ENCODE results near the gene CARD8.

The CARD8 gene

GRCh38 chr19:48170817-48171347 is 84.8 kb downstream of the CARD8 start:
- no peak for DNase-seq (ENCODE audit: low read depth)

DNA sequence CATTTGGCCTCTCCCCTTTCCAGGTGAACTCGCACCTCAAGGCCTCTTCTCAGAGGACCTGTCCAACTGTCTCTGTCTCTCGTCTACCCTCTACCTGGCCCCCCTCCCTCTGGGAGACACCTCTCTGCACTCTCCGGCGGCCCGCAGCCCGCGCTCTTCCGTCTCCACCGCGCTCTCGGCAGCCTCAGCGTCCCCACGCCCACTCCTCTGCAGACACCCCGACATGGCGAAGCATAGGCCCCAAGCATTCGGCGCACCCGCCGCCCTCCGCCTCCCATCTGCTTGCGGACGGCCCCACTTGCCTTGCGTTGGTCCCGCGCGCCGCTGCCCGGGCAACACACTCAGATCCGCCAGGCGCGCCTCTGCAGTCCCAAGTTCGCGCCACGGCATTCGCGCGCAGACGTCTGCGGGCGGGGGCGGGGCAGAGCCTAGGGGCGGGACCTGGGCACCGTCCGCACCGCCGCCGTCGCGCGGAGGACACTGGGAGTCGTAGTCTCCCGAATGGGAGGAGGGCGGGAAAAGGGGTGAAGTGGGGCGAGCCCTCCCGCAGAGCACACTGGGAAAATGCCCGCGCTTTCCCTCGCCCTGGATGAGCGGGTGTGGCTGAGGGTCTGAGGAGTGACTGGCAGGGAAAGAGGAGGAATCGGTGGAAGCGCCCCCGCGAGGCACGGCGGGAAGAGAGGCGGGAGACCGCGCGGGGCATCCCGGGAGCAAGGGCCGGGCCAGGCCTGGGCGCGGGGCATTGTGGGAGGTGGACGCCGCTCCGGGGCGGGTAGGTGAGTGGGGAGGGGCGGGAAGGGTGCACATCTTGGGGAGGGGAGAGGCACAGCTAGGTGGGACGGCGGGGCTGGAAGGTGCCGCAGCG is 85.5 kb downstream of the CARD8 start, which contains the start of the genes LIG1 and ZSWIM9:
Gene LIG1 (minus strand): TSS at position 406 of the 865 bp plus-strand sequence. CDS start 4,778 bp downstream, outside the sequence.
Gene ZSWIM9 (plus strand): TSS at position 742 of the 865 bp plus-strand sequence. CDS start 1,123 bp downstream, outside the sequence.
- DNase-seq (ENCODE audit: low read depth): peak; percentile 69

DNA sequence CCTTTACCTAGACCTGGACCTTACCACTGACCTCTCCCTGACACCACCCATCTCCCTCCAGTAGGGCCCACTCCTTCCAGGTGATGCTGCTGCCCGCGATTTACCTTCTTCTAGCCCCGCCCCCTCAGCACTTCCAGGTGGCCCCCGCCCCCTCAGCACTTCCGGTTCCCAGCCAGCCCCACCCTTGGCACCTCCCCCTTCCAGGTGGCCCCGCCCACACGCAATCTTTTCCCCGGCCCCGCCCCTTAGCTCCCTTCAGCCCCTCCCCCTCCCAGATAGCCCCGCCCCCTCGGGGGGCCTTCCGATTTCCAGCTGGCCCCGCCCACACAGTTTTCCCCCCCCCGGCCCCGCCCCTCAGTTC is 86.2 kb downstream of the CARD8 start:
- no peak for DNase-seq (ENCODE audit: low read depth)

- no peak for DNase-seq (ENCODE audit: low read depth)
Measured at GRCh38 chr19:48168689-48169088, 87.0 kb downstream of the CARD8 start.

DNA sequence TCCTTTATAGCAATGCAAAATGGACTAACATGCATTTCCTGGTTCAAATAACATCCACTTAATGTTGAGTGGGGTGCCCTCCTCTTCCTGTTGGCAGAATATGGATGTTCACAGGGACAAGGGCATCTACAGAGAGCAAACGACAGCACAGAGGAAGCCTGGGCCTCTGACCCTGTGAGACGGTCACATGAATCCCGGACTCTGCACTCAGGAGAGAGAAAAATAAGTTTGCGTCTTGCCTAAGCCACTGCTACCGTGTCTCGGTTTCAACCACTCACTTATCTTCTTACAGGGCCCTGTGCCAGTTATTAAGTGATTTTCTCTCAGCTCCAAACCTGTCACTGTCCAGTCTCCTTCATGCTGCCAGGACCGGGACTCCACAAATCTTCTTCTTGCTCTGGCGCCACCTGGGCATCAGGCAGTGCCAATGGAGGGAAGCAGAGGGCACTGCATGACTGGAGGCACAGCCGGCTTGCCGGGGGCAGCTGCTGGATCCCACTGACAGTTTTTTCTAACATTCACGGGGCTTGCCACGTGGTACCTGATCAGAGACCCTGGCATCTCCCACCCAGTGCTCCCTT is 97.4 kb downstream of the CARD8 start:
- DNase-seq (ENCODE audit: low read depth): no peak

Measured in non-pigmented ciliary epithelial cell (primary cell).